EH (cell line): Measurements from ENCODE around the gene OGDHL.

ENCODE experiments used
- DNase-seq: peaks from one replicate; pipeline ENCODE4 v3.0.0-alpha.2; 2015; ENCODE audit warnings: low read depth

Gene OGDHL

GRCh38 chr10:49688920-49689319 is 73.2 kb downstream of the OGDHL start:
- DNase-seq = no peak

- DNase-seq = no peak
These were observed 73.8 kb downstream of the OGDHL start for GRCh38 chr10:49688261-49688846.

- no peak for DNase-seq
These were observed 75.5 kb downstream of the OGDHL start for GRCh38 chr10:49686651-49687050.
